HUES48 (cell line): ENCODE data around the gene FDXACB1.

Experiments
- H3K27ac ChIP-seq: one replicate; pipeline ENCODE4 v1.7.0; 2013; ENCODE audit warnings: low read depth, low read length, inconsistent platforms
- H3K27me3 ChIP-seq: 2 replicates; pipeline ENCODE4 v1.6.1; 2013; ENCODE audit warnings: mild to moderate bottlenecking, low read length; ENCODE audit not compliant: control insufficient read depth, insufficient read depth
- H3K36me3 ChIP-seq: 2 replicates; pipeline ENCODE4 v1.6.1; 2013; ENCODE audit warnings: low read length; ENCODE audit not compliant: control insufficient read depth, insufficient read depth
- H3K4me1 ChIP-seq: 2 replicates; pipeline ENCODE4 v1.6.1; 2013; ENCODE audit warnings: mild to moderate bottlenecking, low read length; ENCODE audit not compliant: control insufficient read depth, insufficient read depth
- H3K4me3 ChIP-seq: 2 replicates; pipeline ENCODE4 v1.5.1; 2013; ENCODE audit warnings: mild to moderate bottlenecking, low read depth, low read length
- H3K9ac ChIP-seq: 2 replicates; pipeline ENCODE4 v1.6.1; 2013; ENCODE audit warnings: mild to moderate bottlenecking, low read depth, low read length, moderate library complexity
- H3K9me3 ChIP-seq: 2 replicates; pipeline ENCODE4 v1.6.1; 2013; ENCODE audit warnings: low read length; ENCODE audit not compliant: control insufficient read depth, insufficient read depth

The FDXACB1 gene

GRCh38 chr11:111841370-111842053 lies 37.5 kb downstream of the FDXACB1 start:
- Histone ChIP-seq H3K4me3 (no peak overlapping the region), H3K27ac (no peak overlapping the region), H3K27me3 (no peaks in the 10 kb centered on the region), H3K4me1 (peaks cover 17% of the 10 kb centered on the region), H3K9me3 (no peaks in the 10 kb centered on the region), H3K9ac (no peak overlapping the region), H3K36me3 (peaks cover 9% of the 10 kb centered on the region; the same call in 1 of the 2 replicates)

GRCh38 chr11:111840143-111840542 lies 38.8 kb downstream of the FDXACB1 start:
- no peaks in the 10 kb centered on the region for H3K9me3 ChIP-seq
- H3K4me1 ChIP-seq: peaks cover 17% of the 10 kb centered on the region
- no peak overlapping the region for H3K9ac ChIP-seq
- peak overlapping the region; percentile 45 for H3K27ac ChIP-seq
- H3K27me3 ChIP-seq: no peaks in the 10 kb centered on the region
- H3K36me3 ChIP-seq: peaks cover 15% of the 10 kb centered on the region; the same call in 1 of the 2 replicates
- H3K4me3 ChIP-seq: no peak overlapping the region

GRCh38 chr11:111838054-111838453 lies 40.9 kb downstream of the FDXACB1 start:
- no peaks in the 10 kb centered on the region for H3K27me3 ChIP-seq
- H3K27ac ChIP-seq: no peak overlapping the region
- no peak overlapping the region for H3K9ac ChIP-seq
- H3K36me3 ChIP-seq: peaks cover 19% of the 10 kb centered on the region; the same call in 1 of the 2 replicates
- no peak overlapping the region for H3K4me3 ChIP-seq
- no peaks in the 10 kb centered on the region for H3K9me3 ChIP-seq
- peaks cover 17% of the 10 kb centered on the region for H3K4me1 ChIP-seq

- Histone ChIP-seq H3K4me3 (no peak overlapping the region), H3K9me3 (no peaks in the 10 kb centered on the region), H3K4me1 (peaks cover 17% of the 10 kb centered on the region), H3K27ac (no peak overlapping the region), H3K9ac (no peak overlapping the region), H3K36me3 (peaks cover 19% of the 10 kb centered on the region; the same call in 1 of the 2 replicates), H3K27me3 (no peaks in the 10 kb centered on the region)
Observed at GRCh38 chr11:111837366-111837891, 41.5 kb downstream of the FDXACB1 start.

- Histone ChIP-seq H3K27ac (no peak overlapping the region), H3K27me3 (no peaks in the 10 kb centered on the region), H3K9me3 (no peaks in the 10 kb centered on the region), H3K4me1 (peaks cover 17% of the 10 kb centered on the region), H3K4me3 (no peak overlapping the region), H3K36me3 (peaks cover 19% of the 10 kb centered on the region; the same call in 1 of the 2 replicates), H3K9ac (no peak overlapping the region)
Observed at GRCh38 chr11:111836721-111837120, 42.2 kb downstream of the FDXACB1 start.

- Histone ChIP-seq H3K36me3 (peaks cover 19% of the 10 kb centered on the region; the same call in 1 of the 2 replicates), H3K4me1 (peaks cover 15% of the 10 kb centered on the region), H3K9ac (no peak overlapping the region), H3K9me3 (no peaks in the 10 kb centered on the region), H3K27ac (no peak overlapping the region), H3K4me3 (no peak overlapping the region), H3K27me3 (no peaks in the 10 kb centered on the region)
Observed at GRCh38 chr11:111836162-111836561, 42.8 kb downstream of the FDXACB1 start.

- Histone ChIP-seq H3K36me3 (peaks cover 19% of the 10 kb centered on the region; the same call in 1 of the 2 replicates), H3K4me1 (peaks cover 10% of the 10 kb centered on the region)
Observed at GRCh38 chr11:111835665-111836064, 43.3 kb downstream of the FDXACB1 start.

GRCh38 chr11:111834432-111835163 lies 44.4 kb downstream of the FDXACB1 start:
- peaks cover 19% of the 10 kb centered on the region; the same call in 1 of the 2 replicates for H3K36me3 ChIP-seq
- H3K4me3 ChIP-seq: no peak overlapping the region
- H3K27ac ChIP-seq: no peak overlapping the region
- H3K9me3 ChIP-seq: no peaks in the 10 kb centered on the region
- H3K9ac ChIP-seq: no peak overlapping the region
- H3K27me3 ChIP-seq: no peaks in the 10 kb centered on the region
- 0 out of 2 replicates have a peak, but pooled peaks cover under 1% of the 10 kb centered on the region for H3K4me1 ChIP-seq

More at GRCh38 chr11:111835665-111836064, 43.3 kb downstream of the FDXACB1 start:
- H3K9me3 ChIP-seq: no peaks in the 10 kb centered on the region
- H3K9ac ChIP-seq: no peak overlapping the region
- H3K4me3 ChIP-seq: no peak overlapping the region
- no peaks in the 10 kb centered on the region for H3K27me3 ChIP-seq
- H3K27ac ChIP-seq: no peak overlapping the region

GRCh38 chr11:111833524-111833923 lies 45.4 kb downstream of the FDXACB1 start:
- no peaks in the 10 kb centered on the region for H3K27me3 ChIP-seq
- H3K4me3 ChIP-seq: no peak overlapping the region
- H3K27ac ChIP-seq: no peak overlapping the region
- no peak overlapping the region for H3K9ac ChIP-seq
- peaks cover 19% of the 10 kb centered on the region; the same call in 1 of the 2 replicates for H3K36me3 ChIP-seq
- H3K9me3 ChIP-seq: no peaks in the 10 kb centered on the region
- H3K4me1 ChIP-seq: no peaks in the 10 kb centered on the region

- H3K4me1 ChIP-seq: peaks cover 11% of the 10 kb centered on the region; the same call in 1 of the 2 replicates
- H3K9me3 ChIP-seq: no peaks in the 10 kb centered on the region
- H3K4me3 ChIP-seq: no peak overlapping the region
- H3K27me3 ChIP-seq: no peaks in the 10 kb centered on the region
- no peak overlapping the region for H3K9ac ChIP-seq
- H3K36me3 ChIP-seq: no peaks in the 10 kb centered on the region
- H3K27ac ChIP-seq: no peak overlapping the region
Observed at GRCh38 chr11:111829185-111829968, 49.6 kb downstream of the FDXACB1 start.
